Measurements from ENCODE around the gene DHRS13.

The DHRS13 gene

DNA sequence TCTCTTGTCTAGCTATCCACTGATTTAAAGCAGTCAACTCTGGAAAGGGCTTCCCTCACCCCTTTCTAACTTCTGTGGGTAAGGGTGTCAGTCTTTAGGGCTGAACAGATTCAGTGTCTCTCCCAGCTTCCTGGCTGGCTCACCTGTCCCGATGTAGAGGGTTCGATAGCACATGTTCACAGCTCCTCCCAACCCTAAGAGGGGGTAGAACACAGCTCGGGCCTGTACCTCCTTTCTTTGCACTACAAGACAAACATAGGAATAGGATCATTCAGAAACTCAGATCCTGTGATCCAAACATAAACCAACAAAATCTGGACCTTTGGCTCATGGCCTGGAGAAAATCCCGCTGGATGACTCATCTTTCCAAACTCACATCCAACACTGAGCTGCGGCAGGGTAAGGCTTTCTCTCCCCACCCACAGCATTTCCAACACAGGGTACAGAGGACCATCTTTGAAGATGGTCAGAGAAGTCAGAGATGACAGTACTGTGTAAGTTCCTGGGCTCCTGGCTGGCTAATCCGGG lies 5.8 kb upstream of the DHRS13 start:
- Histone ChIP-seq H4K20me1 (ENCODE audit: insufficient read depth, low read length) (no peaks in the 10 kb centered on the region), H2AFZ (ENCODE audit: low read length) (no peak overlapping the region), H3K36me3 (ENCODE audit: insufficient read depth, low read length) (peaks cover 79% of the 10 kb centered on the region), H3K9ac (ENCODE audit: low read length) (no peak overlapping the region), H3F3A (ENCODE audit: insufficient read depth, low read length) (peaks cover 5% of the 10 kb centered on the region; the same call in 1 of the 2 replicates), H3K27ac (ENCODE audit: low read depth, low read length, poor library complexity, severe bottlenecking) (no peak overlapping the region), H3K4me1 (ENCODE audit: insufficient read depth, low read length, severe bottlenecking) (no peaks in the 10 kb centered on the region), H3K27me3 (ENCODE audit: insufficient read depth, low read length) (no peaks in the 10 kb centered on the region), H3K4me3 (ENCODE audit: low read depth, low read length, poor library complexity, severe bottlenecking) (no peak overlapping the region), H3K9me3 (ENCODE audit: low read length) (no peaks in the 10 kb centered on the region), H3K4me2 (ENCODE audit: low read length) (no peak overlapping the region), H3K9me2 (ENCODE audit: low read depth, low read length) (no peaks in the 10 kb centered on the region), H3K79me2 (ENCODE audit: insufficient read depth, low read length) (no peaks in the 10 kb centered on the region)
- no peak for TF ChIP-seq EZH2 (IDR thresholded peaks at IDR 0.05; ENCODE audit: borderline replicate concordance, low read length)
- TF ChIP-seq, protein P1, sequence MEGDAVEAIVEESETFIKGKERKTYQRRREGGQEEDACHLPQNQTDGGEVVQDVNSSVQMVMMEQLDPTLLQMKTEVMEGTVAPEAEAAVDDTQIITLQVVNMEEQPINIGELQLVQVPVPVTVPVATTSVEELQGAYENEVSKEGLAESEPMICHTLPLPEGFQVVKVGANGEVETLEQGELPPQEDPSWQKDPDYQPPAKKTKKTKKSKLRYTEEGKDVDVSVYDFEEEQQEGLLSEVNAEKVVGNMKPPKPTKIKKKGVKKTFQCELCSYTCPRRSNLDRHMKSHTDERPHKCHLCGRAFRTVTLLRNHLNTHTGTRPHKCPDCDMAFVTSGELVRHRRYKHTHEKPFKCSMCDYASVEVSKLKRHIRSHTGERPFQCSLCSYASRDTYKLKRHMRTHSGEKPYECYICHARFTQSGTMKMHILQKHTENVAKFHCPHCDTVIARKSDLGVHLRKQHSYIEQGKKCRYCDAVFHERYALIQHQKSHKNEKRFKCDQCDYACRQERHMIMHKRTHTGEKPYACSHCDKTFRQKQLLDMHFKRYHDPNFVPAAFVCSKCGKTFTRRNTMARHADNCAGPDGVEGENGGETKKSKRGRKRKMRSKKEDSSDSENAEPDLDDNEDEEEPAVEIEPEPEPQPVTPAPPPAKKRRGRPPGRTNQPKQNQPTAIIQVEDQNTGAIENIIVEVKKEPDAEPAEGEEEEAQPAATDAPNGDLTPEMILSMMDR (IDR thresholded peaks at IDR 0.05; ENCODE audit: low read length): no peak

DNA sequence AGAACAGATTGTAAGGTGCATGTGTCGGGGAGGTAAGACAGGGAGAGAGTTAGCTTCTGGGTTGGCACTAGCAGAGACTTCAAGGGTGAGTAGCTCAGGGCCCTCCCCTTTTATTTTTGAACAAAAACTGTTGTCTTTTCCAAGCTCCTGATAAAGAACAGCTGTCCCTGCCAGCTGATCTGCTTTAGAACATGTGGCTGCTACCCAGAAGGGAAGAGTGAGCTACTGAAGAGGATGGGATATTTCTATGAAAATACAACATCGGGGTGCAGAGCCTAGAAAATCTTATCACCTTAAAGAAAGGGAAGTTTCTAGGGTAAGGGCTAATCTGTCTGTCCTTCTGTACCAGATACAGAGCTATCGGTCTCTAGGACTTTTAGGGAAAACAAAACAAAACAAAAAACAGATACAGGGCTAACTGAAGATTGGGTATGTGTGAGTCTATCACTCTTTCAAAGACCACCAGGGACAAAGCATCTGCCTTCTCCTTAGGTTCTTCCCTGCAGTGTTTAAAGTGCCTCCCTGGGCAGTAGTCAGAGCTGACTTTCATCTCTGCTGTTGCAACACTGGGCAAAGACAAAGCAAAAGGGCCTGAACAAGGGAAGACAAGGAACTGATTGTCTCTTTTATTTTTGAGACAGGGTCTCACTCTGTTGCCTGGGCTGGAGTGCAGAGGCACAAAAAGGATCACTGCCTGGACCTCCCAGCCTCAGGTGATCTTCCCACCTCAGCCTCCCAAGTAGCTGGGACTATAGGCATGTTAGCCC lies 5.0 kb upstream of the DHRS13 start:
- Histone ChIP-seq H2AFZ (ENCODE audit: low read length) (no peak overlapping the region), H3K36me3 (ENCODE audit: insufficient read depth, low read length) (peaks cover 71% of the 10 kb centered on the region), H3K4me3 (ENCODE audit: low read depth, low read length, poor library complexity, severe bottlenecking) (no peak overlapping the region), H3K27ac (ENCODE audit: low read depth, low read length, poor library complexity, severe bottlenecking) (no peak overlapping the region), H3K27me3 (ENCODE audit: insufficient read depth, low read length) (no peaks in the 10 kb centered on the region), H3K4me1 (ENCODE audit: insufficient read depth, low read length, severe bottlenecking) (peaks cover 6% of the 10 kb centered on the region), H4K20me1 (ENCODE audit: insufficient read depth, low read length) (no peaks in the 10 kb centered on the region), H3K9me2 (ENCODE audit: low read depth, low read length) (no peaks in the 10 kb centered on the region), H3K9ac (ENCODE audit: low read length) (no peak overlapping the region), H3K4me2 (ENCODE audit: low read length) (no peak overlapping the region), H3K79me2 (ENCODE audit: insufficient read depth, low read length) (no peaks in the 10 kb centered on the region), H3K9me3 (ENCODE audit: low read length) (no peaks in the 10 kb centered on the region), H3F3A (ENCODE audit: insufficient read depth, low read length) (peaks cover 5% of the 10 kb centered on the region; the same call in 1 of the 2 replicates)
- TF ChIP-seq, protein P1 (IDR thresholded peaks at IDR 0.05; ENCODE audit: low read length): no peak
- TF ChIP-seq EZH2 (IDR thresholded peaks at IDR 0.05; ENCODE audit: borderline replicate concordance, low read length): no peak

DNA sequence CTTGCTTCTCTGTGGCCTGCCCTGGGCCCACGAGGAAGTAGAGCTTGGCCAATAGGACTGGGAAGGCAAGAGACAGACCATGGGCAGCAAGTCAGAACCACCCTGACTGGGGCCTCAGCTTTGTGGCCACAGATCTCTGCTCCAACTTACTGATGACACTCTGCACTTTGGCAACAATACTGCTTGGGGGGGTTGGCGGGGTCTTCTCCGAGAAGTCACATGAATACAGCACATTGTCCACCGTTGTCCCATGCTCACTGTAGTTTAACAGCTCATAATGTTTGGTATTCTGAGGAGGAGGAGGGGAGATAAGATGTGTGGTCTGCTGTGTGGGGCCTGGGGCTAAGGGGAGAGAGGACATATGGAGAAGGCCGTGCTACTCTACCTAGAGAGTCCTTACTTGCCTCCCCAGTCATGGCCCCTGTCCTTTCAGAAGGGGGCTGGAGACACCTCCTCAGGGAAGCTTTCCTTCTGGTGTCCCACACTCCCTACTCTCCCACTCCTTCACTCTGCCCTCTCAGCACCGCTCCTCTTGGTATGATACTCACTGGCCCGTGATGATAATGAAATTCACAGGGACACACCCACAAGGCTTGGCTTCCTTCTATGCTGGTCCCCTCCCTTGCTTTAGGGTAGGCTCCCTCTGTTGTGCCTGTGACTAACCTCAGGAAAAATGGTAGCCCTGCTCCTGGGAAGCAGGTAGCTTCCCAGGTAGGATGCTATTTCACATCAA lies 4.0 kb upstream of the DHRS13 start:
- peaks cover 60% of the 10 kb centered on the region for H3K36me3 ChIP-seq (ENCODE audit: insufficient read depth, low read length)
- no peaks in the 10 kb centered on the region for H3K9me3 ChIP-seq (ENCODE audit: low read length)
- no peaks in the 10 kb centered on the region for H3K9me2 ChIP-seq (ENCODE audit: low read depth, low read length)
- H3K79me2 ChIP-seq (ENCODE audit: insufficient read depth, low read length): peaks cover 3% of the 10 kb centered on the region; the same call in 1 of the 2 replicates
- H3K4me1 ChIP-seq (ENCODE audit: insufficient read depth, low read length, severe bottlenecking): peaks cover 10% of the 10 kb centered on the region
- H3K27ac ChIP-seq (ENCODE audit: low read depth, low read length, poor library complexity, severe bottlenecking): no peak overlapping the region
- peaks cover 5% of the 10 kb centered on the region; the same call in 1 of the 2 replicates for H3F3A ChIP-seq (ENCODE audit: insufficient read depth, low read length)
- no peaks in the 10 kb centered on the region for H3K27me3 ChIP-seq (ENCODE audit: insufficient read depth, low read length)
- no peak overlapping the region for H3K4me2 ChIP-seq (ENCODE audit: low read length)
- no peaks in the 10 kb centered on the region for H4K20me1 ChIP-seq (ENCODE audit: insufficient read depth, low read length)
- H3K9ac ChIP-seq (ENCODE audit: low read length): no peak overlapping the region
- TF ChIP-seq EZH2 (IDR thresholded peaks at IDR 0.05; ENCODE audit: borderline replicate concordance, low read length): no peak
- TF ChIP-seq, protein P1 (IDR thresholded peaks at IDR 0.05; ENCODE audit: low read length): no peak
- H3K4me3 ChIP-seq (ENCODE audit: low read depth, low read length, poor library complexity, severe bottlenecking): no peak overlapping the region
- no peak overlapping the region for H2AFZ ChIP-seq (ENCODE audit: low read length)
